H1 (cell line): ENCODE data around the gene ARHGAP24. TPM values are rescaled to one million over a fixed set of nuclear protein-coding genes. Genes with fewer than 3 reads are reported as not detected.

Source experiments
- BRCA1 ChIP-seq: IDR thresholded peaks from 2 replicates; pipeline ENCODE4 v1.6.1; 2012; ENCODE audit warnings: low read depth, low read length, improper control_type of control experiment
- EP300 ChIP-seq, 2 experiments: IDR thresholded peaks; 1 replicate in 1 of 2; 2 replicates in 1 of 2; pipeline ENCODE4 v1.6.1; 2011 to 2012; ENCODE audit warnings: low read depth in 2 of 2, low read length in 2 of 2, mild to moderate bottlenecking in 2 of 2, borderline replicate concordance in 1 of 2, inconsistent platforms in 1 of 2, moderate library complexity in 1 of 2
- EZH2 ChIP-seq: fragments of 200-600 bp; sonication (generic); IDR thresholded peaks from 2 replicates; pipeline ENCODE4 v1.7.1; 2012; ENCODE audit warnings: low read depth, mild to moderate bottlenecking, moderate library complexity, low read length, inconsistent platforms; ENCODE audit not compliant: severe bottlenecking
- SIRT6 ChIP-seq: IDR thresholded peaks from one replicate; pipeline ENCODE4 v1.7.1; 2012; ENCODE audit warnings: low read length, inconsistent platforms
- TAF7 ChIP-seq: optimal IDR thresholded peaks from 2 replicates; pipeline ENCODE3; 2011; ENCODE audit warnings: low read depth, mild to moderate bottlenecking, inconsistent platforms, low read length, moderate library complexity, borderline replicate concordance
- TEAD4 ChIP-seq: IDR thresholded peaks from 2 replicates; pipeline ENCODE4 v1.6.1; 2012; ENCODE audit warnings: low read depth, low read length, inconsistent platforms, mixed read lengths
- polyA plus RNA-seq, 7 experiments: library from polyadenylated mRNA; depleted of rRNA in 3 of 7; stranded (reverse) in 5 of 7; unstranded in 2 of 7; fragments of >200 nt in 5 of 7; fragments of 200-250 nt in 2 of 7; gene quantifications; 1 replicate in 5 of 7; 2 replicates in 1 of 7; 4 replicates in 1 of 7; pipeline versions ENCODE4 v1.2.1 to v1.2.3, GENCODE V29; 2011 to 2013; ENCODE audit warnings: missing spikeins in 2 of 7, mixed read lengths in 2 of 7
- total RNA-seq: library from RNA; stranded (reverse); fragmentation: NEBNext Ultra II Directional; extraction: Animal tissue kit (Norgen Biotek cat#: 25700); gene quantifications from 2 replicates; pipeline ENCODE4 v1.2.1, GENCODE V29; 2021

Gene ARHGAP24
- total and polyA plus RNA-seq, 2 of the 8 experiments (the other 6 are each of a cell fraction or from before 2014, with no cell fraction given), result 0.08 to 0.50 TPM

- TF ChIP-seq TAF7, result no peak
- no peak for TF ChIP-seq BRCA1
- no peak for TF ChIP-seq TEAD4
- TF ChIP-seq EZH2, result no peak
- no peak for TF ChIP-seq SIRT6
- no peak for TF ChIP-seq EP300 (IDR thresholded peaks at IDR 0.05; ENCODE audit: borderline replicate concordance in 1 of 2, low read depth in 2 of 2, low read length in 2 of 2)
These were observed 120.3 kb downstream of the ARHGAP24 start (continued) for GRCh38 chr4:85595098-85595775.
